GM19025 (cell line): ENCODE results near the gene MOG.

Experiments used
- ATAC-seq: cut with Tn5 transposase; IDR thresholded peaks from one replicate; pipeline ENCODE4 v1.9.1; 2021; ENCODE audit warnings: mild to moderate bottlenecking, low read depth, moderate library complexity; ENCODE audit not compliant: unreplicated experiment

MOG gene

GRCh38 chr6:29673161-29673560 lies 16.3 kb downstream of the MOG start:
- no peak for ATAC-seq

- no peak for ATAC-seq
Observed at GRCh38 chr6:29674008-29674407, 17.1 kb downstream of the MOG start.

GRCh38 chr6:29675561-29675960 lies 18.7 kb downstream of the MOG start:
- no peak for ATAC-seq

DNA sequence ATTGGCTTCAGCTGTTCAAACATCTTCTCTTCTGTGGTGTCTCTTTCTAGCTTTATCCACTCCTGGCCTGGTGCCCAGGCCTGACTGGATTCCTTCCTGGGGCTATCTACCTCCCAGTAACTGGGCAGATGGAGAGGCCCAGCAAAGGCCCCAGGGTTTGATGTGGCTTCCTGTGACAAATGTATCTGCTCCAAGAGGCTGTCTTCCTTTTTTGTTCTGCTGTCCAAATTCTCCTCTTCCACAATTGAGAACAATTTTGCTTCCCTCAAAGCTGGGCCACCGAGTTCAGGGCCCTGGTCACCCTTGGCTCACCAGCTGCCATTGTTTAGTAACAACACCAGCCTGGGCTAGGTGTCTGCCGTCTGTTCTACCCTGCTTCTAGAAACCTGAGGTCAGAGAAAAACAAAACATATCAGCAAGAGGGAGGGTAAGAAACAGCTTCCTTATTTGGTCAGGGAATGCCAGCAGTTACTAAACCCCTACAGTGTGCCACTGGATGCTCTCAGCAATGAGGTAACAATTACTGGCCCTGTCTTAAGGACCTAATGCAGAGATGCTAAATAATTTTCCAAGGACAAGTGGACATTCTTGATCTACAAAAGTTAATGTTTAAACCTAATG lies 20.2 kb downstream of the MOG start:
- no peak for ATAC-seq

- no peak for ATAC-seq
Observed at GRCh38 chr6:29678114-29678513, 21.2 kb downstream of the MOG start.

GRCh38 chr6:29679962-29680361 lies 23.1 kb downstream of the MOG start:
- ATAC-seq = no peak

DNA sequence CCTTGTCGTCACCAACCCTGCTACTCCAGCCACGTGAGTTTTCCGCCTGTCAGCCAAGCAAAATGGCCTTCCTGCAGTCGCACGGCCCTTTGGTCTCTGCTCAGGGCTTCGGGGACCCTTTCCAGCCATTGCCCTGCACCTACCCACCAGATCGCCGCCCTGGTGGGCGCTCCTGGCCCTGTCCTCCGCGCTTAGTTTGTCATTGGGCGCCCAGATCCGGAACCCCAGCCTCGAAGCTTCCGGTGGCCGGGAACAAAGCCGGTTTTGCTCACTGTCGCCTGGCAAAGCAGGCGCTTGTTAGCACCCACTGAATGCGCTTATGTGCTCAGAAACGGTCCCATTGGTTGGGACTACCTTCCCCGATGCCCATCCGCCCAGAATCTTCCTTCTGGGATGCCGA lies 23.5 kb downstream of the MOG start:
- ATAC-seq = no peak

DNA sequence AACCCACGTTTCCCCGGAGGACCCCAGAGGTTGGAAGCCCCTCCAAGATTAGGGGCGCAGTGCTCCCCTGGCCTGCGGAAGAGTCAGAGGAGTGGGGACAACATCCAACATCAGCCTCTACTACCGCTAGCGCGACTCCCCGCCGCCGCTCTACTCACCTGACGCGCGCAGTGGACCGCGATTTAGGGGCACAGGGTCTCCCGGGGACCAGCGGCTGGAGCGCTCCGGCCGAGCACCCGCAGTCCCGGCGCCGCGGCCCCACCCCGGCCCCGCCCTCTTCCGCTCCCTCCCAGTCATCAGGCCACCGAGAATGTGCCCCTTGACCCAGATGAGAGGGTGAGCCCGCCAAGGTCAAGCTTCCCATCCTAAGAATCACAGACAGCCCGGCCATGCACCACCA lies 24.0 kb downstream of the MOG start, which contains the start of gene ZFP57:
ZFP57 (minus strand) TSS at position 249 of the 400 bp plus-strand sequence. CDS start 4,149 bp downstream, outside the sequence.
- no peak for ATAC-seq

DNA sequence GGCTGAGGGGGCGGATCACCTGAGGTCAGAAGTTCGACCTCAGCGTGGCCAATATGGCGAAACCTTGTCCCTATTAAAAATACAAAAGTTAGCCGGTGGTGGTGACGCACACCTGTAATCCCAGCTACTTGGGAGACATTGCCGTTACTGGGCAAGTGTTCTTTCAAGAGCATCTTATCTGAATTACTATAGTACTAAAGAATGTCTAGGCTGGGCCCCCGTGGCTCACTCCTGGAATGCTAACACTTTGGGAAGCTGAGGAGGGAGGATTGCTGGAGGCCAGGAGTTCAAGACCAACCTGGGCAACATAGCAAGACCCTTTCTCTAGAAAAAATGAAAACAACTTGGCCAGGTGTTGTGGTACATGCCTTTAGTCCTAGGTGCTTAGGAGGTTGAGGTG lies 24.9 kb downstream of the MOG start:
- no peak for ATAC-seq

DNA sequence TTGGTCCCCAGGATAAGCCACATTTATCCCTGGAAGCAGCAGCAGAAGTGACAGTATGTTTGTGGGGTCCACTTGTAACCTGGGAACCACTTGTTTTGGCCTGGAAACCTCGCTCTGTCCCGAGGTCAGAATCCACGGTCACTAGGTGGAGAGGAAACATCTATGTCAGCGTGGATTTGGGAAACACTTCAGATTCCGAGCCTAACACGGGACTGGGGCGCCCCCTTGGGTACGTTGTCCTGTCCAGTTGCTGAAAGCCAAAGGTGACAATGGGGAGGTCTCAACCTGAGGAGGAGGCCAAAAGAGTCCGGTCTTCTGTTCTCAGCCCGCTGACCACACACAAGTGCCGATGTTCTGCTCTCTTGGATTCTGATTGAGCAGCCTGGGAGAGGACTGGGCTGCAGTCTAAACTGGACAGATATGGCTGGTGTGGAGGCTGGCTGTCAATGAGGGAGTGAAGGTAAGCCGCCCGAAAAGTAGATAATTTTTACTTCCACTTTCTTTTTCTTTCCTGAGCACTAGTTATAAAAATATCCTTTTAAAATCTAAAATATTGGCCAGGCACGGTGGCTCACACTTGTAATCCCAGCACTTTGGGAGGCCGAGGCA lies 28.9 kb downstream of the MOG start:
- ATAC-seq = no peak

- ATAC-seq = no peak
Observed at GRCh38 chr6:29694637-29695036, 37.7 kb downstream of the MOG start.

DNA sequence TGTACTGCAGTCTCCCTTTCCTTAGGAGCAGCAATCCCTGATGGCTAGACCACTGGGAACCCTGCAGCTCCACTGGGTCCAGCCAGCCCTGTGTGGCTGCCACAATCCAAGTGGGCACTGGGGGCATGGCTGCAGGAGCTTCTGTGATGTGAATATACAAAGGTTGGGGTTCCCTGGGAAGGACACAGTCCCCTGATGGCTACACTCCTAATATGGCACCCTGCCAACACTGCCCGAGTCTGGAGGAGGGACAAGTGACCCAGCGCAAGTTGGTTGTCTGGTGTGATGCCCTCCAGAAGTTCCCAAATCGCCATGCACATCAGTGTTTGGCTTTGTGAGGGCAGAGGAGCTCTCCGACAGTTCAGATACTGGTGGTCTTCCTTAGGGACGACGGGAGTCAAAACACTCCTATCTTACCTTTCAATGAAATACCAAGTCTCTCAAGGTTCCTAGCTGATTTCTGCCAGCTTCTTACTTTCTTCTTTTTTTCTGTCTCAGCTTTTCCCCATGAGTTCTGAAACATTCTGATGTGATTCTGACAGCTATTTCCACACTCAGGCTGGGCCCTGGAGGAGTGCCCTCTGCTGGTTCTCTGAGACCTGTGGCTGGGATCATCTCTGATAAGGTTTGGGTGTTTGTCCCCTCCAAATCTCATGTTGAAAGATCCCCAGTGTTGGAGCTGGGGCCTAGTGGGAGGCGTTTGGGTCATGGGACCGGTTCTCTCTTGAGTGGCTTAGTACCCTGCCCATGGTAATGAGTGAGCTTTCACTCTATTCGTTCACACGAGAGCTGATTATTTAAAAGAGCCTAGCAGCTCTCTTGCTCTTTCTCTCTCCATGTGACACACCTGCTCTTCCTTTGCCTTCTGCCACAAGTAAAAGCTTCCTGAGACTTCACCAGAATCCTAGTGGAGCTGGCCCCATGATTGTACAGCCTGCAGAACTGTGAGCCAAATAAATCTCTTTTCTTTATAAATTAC lies 39.5 kb downstream of the MOG start:
- ATAC-seq = no peak

GRCh38 chr6:29702519-29703103 lies 45.7 kb downstream of the MOG start:
- no peak for ATAC-seq

- no peak for ATAC-seq
Observed at GRCh38 chr6:29705389-29706231, 48.7 kb downstream of the MOG start.

- ATAC-seq = no peak
Observed at GRCh38 chr6:29708432-29709179, 51.7 kb downstream of the MOG start.

- no peak for ATAC-seq
Observed at GRCh38 chr6:29709188-29709587, 52.3 kb downstream of the MOG start.

DNA sequence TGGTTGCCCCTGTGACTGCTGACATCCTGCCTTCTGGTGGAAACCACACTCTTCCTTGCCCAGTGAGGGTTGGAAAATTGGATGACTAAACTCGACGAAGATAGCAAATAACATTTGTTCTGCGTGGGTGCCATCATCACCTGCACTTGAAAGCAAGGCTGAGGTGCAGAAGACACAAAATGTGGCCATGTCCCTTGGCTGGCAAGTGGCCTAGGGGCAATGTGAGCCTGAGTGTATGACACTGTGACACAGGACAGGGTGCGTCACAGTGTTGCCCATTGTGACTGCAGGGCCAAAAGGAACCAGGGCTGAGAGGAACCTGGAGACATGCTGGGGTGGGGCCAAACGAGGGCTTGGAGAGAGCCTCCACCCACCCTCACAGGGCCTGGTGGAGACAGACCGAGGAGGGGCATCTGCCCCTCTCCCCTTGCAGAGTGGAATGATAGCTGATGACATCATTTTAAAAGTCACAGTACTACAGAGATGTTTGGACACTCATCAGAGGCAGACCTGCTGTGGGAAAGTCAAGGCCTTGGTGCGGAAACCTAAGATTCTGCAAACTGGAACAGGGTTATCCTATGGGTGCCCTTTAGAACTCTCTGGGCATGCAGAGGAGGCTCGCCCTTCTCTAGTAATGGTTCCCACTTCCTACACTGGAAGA lies 53.5 kb downstream of the MOG start:
- ATAC-seq = no peak

- ATAC-seq = no peak
Observed at GRCh38 chr6:29720863-29721262, 64.0 kb downstream of the MOG start.
